ENCODE results near the gene PTPN1. TPM values are rescaled to one million over a fixed set of nuclear protein-coding genes. Genes with fewer than 3 reads are reported as not detected.

PTPN1 gene
- total and polyA plus RNA-seq, 2 of the 13 experiments (the other 11 are each of a cell fraction or from before 2014, with no cell fraction given): 17.7 to 37.2 TPM

DNA sequence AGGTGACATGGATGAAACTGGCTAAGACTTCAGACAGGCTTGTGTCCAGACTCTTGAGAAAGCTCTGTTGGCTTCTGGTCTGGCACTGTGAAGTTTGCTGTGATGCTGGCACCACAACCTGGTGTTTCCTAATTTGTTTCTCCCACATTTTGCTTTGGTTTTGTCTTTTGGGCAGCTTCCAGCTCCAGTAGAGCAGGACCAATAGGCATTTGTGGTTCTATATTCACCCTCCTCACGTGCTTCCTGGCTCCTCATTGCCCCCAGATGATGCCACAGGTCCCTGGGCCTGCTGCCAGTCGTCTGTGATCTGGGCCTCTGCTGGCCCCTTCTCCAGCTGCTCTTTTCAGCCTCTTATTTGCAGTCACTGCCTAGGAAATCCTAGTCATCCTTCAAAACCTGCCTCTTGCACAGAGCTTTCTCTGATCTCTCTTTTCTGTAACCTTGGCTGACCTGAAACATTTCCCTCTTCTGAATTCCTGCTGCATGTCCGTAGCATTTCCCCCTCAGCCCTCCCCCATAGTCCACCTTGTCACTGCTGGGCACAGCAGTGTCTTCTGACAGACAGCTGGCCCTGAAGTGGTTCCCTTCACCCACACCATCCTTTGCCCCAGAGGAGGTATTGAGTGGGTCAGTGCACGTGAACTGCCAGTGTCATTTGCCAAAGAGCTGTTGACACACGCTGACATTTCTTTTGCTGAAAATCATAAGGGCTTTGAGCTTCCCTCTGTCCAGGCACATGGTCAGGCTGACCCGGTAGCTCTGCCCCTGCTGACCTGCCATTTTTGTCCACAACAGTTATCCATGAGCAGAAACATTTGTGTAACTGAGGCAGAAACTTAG is 63.0 kb downstream of the PTPN1 start:
- in situ Hi-C loops (cut with HindIII; ENCODE audit: extremely low pct_ligation_motif_present, low pct_unique_long_range_greater_than_20kb) (loop anchor here (5.0 kb wide), 1 partner anchor 96 kb away; no protein-coding TSS in a partner anchor), intact Hi-C loops (cut with micrococcal nuclease; ENCODE audit: unreplicated experiment) (no loop called here)
- Histone ChIP-seq H3K27ac (ENCODE audit: extremely low read length, insufficient read depth, low read length) (no peak overlapping the region), H3K79me2 (ENCODE audit: insufficient read depth, low read length) (no peaks in the 10 kb centered on the region), H3K27me3 (ENCODE audit: control insufficient read depth in 1 of 2, insufficient read depth in 2 of 2, low read length in 2 of 2) (no peaks in the 10 kb centered on the region), H4K20me1 (ENCODE audit: insufficient read depth, low read length) (no peaks in the 10 kb centered on the region), H3K4me3 (replicated peaks in 1 of 3; ENCODE audit: insufficient read depth in 1 of 3, low read depth in 2 of 3, low read length in 3 of 3) (no peak overlapping the region), H3K4me1 (ENCODE audit: insufficient read depth, low read length) (peaks cover 8% of the 10 kb centered on the region), H3K9me3 (ENCODE audit: low read length) (no peaks in the 10 kb centered on the region), H2AFZ (ENCODE audit: low read length) (no peak overlapping the region), H3K36me3 (replicated peaks in 1 of 2; ENCODE audit: control insufficient read depth in 1 of 2, insufficient read depth in 2 of 2, low read length in 2 of 2) (peaks cover 39 to 86% of the 10 kb centered on the region in 2 experiments), H3K4me2 (ENCODE audit: low read depth, low read length) (no peak overlapping the region), H3K9ac (ENCODE audit: insufficient read depth, low read depth, low read length) (no peak overlapping the region)
- BruUV-seq (replicated peaks): no TSS peak
- no peak for DNase-seq (ENCODE audit: low spot score)
- no peak for FAIRE-seq
- no peak for ATAC-seq
- CTCF ChIA-PET (ENCODE audit: low intra/inter-chr PET ratio, low total read pairs): interaction anchor here (4.4 kb wide), 1 partner anchor 387 kb away, joined by 45 read pairs; no protein-coding TSS in a partner anchor
- WGBS (ENCODE audit: low lambda C conversion rate): 95% methylated on average over 6 of the region's 6 CpGs
- POLR2A ChIA-PET: interaction anchor here (2.8 kb wide), 1 partner anchor 384 kb away, joined by 7 read pairs; no protein-coding TSS in a partner anchor
- TF ChIP-seq ZBTB1 (CRISPR knock-in tag; IDR thresholded peaks at IDR 0.05; ENCODE audit: borderline replicate concordance) (no peak), AGO1 (IDR thresholded peaks at IDR 0.05; ENCODE audit: low read depth, low read length, poor library complexity, severe bottlenecking) (no peak), SMARCC2 (IDR thresholded peaks at IDR 0.05) (no peak), ZNF772 (CRISPR knock-in tag; IDR thresholded peaks at IDR 0.05) (no peak), HES4 (CRISPR knock-in tag; IDR thresholded peaks at IDR 0.05; ENCODE audit: borderline replicate concordance) (no peak), IKZF4 (CRISPR knock-in tag; IDR thresholded peaks at IDR 0.05; ENCODE audit: borderline replicate concordance, low read depth, not compliant biosample characterization) (no peak), SNAPC2 (CRISPR knock-in tag; IDR thresholded peaks at IDR 0.05) (no peak), GZF1 (CRISPR knock-in tag; IDR thresholded peaks at IDR 0.05) (no peak), ZNF331 (CRISPR knock-in tag; IDR thresholded peaks at IDR 0.05) (no peak), ZNF136 (CRISPR knock-in tag; IDR thresholded peaks at IDR 0.05; ENCODE audit: low read depth) (no peak), IRX3 (CRISPR knock-in tag; IDR thresholded peaks at IDR 0.05; ENCODE audit: borderline replicate concordance, low read depth) (no peak)
- TF ChIP-seq, protein P1, sequence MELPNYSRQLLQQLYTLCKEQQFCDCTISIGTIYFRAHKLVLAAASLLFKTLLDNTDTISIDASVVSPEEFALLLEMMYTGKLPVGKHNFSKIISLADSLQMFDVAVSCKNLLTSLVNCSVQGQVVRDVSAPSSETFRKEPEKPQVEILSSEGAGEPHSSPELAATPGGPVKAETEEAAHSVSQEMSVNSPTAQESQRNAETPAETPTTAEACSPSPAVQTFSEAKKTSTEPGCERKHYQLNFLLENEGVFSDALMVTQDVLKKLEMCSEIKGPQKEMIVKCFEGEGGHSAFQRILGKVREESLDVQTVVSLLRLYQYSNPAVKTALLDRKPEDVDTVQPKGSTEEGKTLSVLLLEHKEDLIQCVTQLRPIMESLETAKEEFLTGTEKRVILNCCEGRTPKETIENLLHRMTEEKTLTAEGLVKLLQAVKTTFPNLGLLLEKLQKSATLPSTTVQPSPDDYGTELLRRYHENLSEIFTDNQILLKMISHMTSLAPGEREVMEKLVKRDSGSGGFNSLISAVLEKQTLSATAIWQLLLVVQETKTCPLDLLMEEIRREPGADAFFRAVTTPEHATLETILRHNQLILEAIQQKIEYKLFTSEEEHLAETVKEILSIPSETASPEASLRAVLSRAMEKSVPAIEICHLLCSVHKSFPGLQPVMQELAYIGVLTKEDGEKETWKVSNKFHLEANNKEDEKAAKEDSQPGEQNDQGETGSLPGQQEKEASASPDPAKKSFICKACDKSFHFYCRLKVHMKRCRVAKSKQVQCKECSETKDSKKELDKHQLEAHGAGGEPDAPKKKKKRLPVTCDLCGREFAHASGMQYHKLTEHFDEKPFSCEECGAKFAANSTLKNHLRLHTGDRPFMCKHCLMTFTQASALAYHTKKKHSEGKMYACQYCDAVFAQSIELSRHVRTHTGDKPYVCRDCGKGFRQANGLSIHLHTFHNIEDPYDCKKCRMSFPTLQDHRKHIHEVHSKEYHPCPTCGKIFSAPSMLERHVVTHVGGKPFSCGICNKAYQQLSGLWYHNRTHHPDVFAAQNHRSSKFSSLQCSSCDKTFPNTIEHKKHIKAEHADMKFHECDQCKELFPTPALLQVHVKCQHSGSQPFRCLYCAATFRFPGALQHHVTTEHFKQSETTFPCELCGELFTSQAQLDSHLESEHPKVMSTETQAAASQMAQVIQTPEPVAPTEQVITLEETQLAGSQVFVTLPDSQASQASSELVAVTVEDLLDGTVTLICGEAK (IDR thresholded peaks at IDR 0.05): no peak
- TF ChIP-seq, protein P1 (CRISPR knock-in tag; IDR thresholded peaks at IDR 0.05): no peak
- TF ChIP-seq, protein P2, sequence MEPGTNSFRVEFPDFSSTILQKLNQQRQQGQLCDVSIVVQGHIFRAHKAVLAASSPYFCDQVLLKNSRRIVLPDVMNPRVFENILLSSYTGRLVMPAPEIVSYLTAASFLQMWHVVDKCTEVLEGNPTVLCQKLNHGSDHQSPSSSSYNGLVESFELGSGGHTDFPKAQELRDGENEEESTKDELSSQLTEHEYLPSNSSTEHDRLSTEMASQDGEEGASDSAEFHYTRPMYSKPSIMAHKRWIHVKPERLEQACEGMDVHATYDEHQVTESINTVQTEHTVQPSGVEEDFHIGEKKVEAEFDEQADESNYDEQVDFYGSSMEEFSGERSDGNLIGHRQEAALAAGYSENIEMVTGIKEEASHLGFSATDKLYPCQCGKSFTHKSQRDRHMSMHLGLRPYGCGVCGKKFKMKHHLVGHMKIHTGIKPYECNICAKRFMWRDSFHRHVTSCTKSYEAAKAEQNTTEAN (CRISPR knock-in tag; conservative IDR thresholded peaks at IDR 0.05): no peak
